ENCODE data around the gene RAPGEF5. TPM values are rescaled to one million over a fixed set of nuclear protein-coding genes. Genes with fewer than 3 reads are reported as not detected.

The RAPGEF5 gene
- total RNA-seq, 1 experiment from 2014 or later, result 13.3 TPM

- Mint-ChIP-seq H3K36me3 (ENCODE audit: insufficient read depth in 1 of 3, low read depth in 3 of 3) (peaks cover 5 to 17% (median 11%) of the 10 kb centered on the region in 3 experiments), H3K4me1 (peaks cover 15 to 19% of the 10 kb centered on the region in 2 experiments), H3K4me3 (no peak overlapping the region), H3K27ac (no peak overlapping the region; a peak in 1 of 7 replicates), H3K27me3 (ENCODE audit: low read depth) (peaks cover 22% of the 10 kb centered on the region), H3K9me3 (peaks cover 5 to 7% of the 10 kb centered on the region in 2 experiments; a peak in 2 of 5 replicates)
- H4K91ac ChIP-seq (ENCODE audit: insufficient read length, low read depth, low read length), result no peak overlapping the region
- H2AFZ ChIP-seq (ENCODE audit: low read length), result no peak overlapping the region
- TF ChIP-seq CTCF (conservative IDR thresholded peaks at IDR 0.05), result no peak
- no peaks in the 10 kb centered on the region for H4K20me1 ChIP-seq (ENCODE audit: control insufficient read depth, insufficient read depth, insufficient read length)
- no peak overlapping the region for H4K8ac ChIP-seq (replicated peaks; ENCODE audit: insufficient read length, low read depth, low read length)
- H2BK12ac ChIP-seq (ENCODE audit: insufficient read length, low read depth, low read length), result no peak overlapping the region
- peaks cover 5% of the 10 kb centered on the region; the same call in 1 of the 2 replicates for H3K79me2 ChIP-seq (ENCODE audit: insufficient read depth, low read length)
- H3T11ph ChIP-seq (ENCODE audit: low read length), result no peak overlapping the region
- no peak overlapping the region for H2BK20ac ChIP-seq (ENCODE audit: low read depth, low read length, poor library complexity, severe bottlenecking)
- no peak overlapping the region for H3K4me2 ChIP-seq (ENCODE audit: insufficient read depth, insufficient read length, low read length)
- H3K4me1 ChIP-seq (ENCODE audit: insufficient read depth, low read length), result peaks cover 4% of the 10 kb centered on the region; the same call in 1 of the 2 replicates
- H3K27ac ChIP-seq (ENCODE audit: insufficient read length, low read depth, low read length), result no peak overlapping the region
- H3K56ac ChIP-seq (ENCODE audit: insufficient read length, low read depth, low read length), result no peak overlapping the region
- H3K79me1 ChIP-seq (ENCODE audit: insufficient read depth, low read depth, low read length, poor library complexity, severe bottlenecking), result no peaks in the 10 kb centered on the region
- no peak overlapping the region for H3K14ac ChIP-seq (ENCODE audit: insufficient read depth, low read length)
- no peak overlapping the region for H3K4ac ChIP-seq (ENCODE audit: low read depth, low read length)
- peaks cover 9% of the 10 kb centered on the region for H3K23me2 ChIP-seq (ENCODE audit: insufficient read length, low read depth, low read length, poor library complexity, severe bottlenecking)
- no peaks in the 10 kb centered on the region for H3K27me3 ChIP-seq (ENCODE audit: insufficient read depth, low read length)
- no peak overlapping the region for H3K23ac ChIP-seq (ENCODE audit: insufficient read length, low read depth, low read length)
- DNase-seq, result no peak
- no CpG with 5 or more reads among the region's 8 CpGs for WGBS (ENCODE audit: extremely low coverage, insufficient read length, low lambda C conversion rate)
- no peak overlapping the region for H3K9ac ChIP-seq (ENCODE audit: extremely low read depth, insufficient read length, low read length)
- no peak overlapping the region for H2BK120ac ChIP-seq (ENCODE audit: low read depth, low read length, poor library complexity, severe bottlenecking)
- H2BK5ac ChIP-seq (ENCODE audit: insufficient read length, low read length), result no peak overlapping the region
- no peak overlapping the region for H2BK15ac ChIP-seq (ENCODE audit: low read depth, low read length)
- no peaks in the 10 kb centered on the region for H3K9me3 ChIP-seq (ENCODE audit: control insufficient read depth, low read depth, low read length)
- H4K5ac ChIP-seq (ENCODE audit: insufficient read length, low read depth, low read length), result no peak overlapping the region
- H3K18ac ChIP-seq (ENCODE audit: insufficient read length, low read depth, low read length), result no peak overlapping the region
- H2AK5ac ChIP-seq (ENCODE audit: insufficient read length, low read length), result no peak overlapping the region
Observed at GRCh38 chr7:22358820-22359697, 2.1 kb upstream of the RAPGEF5 start.

Measured in H9 (cell line).